Hematopoietic multipotent progenitor cell treated with erythropoietin and hydrocortisone succinate and interleukin-3 and kit ligand, for 15 days (in vitro differentiated cells): Measurements from ENCODE around the gene PDSS1.
"Not testable (repeated sequence)": the region's sequence is repeated elsewhere in the genome, so short reads cannot be mapped to it uniquely, and the experiment has no call there.

ENCODE experiments used
- DNase-seq: peaks from one replicate; pipeline ENCODE4 v3.0.0-alpha.2; 2015; ENCODE audit warnings: low spot score

PDSS1 gene

GRCh38 chr10:26739071-26739631 is 41.6 kb downstream of the PDSS1 start:
- DNase-seq: no peak

GRCh38 chr10:26741368-26741767 is 43.9 kb downstream of the PDSS1 start:
- no peak for DNase-seq

DNA sequence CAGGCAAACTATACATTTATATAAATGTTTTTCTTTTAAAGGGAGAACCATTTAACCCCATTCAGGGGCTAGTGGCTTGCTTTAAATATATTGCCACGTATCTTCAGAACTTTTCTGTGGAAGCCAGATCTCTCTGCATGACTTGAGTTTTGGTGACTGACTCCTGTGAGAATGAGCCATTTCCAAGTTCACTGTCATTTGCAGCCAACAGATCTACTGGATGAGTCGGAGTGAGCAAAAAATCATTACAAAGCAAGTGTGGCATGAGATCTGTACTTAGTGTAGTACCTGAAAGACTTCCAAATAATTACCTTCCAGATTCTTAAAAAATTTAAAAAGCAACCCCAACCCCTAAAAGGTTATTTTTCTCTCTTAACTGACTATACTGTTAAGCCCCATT is 45.6 kb downstream of the PDSS1 start:
- no peak for DNase-seq

GRCh38 chr10:26743841-26744240 is 46.3 kb downstream of the PDSS1 start:
- no peak for DNase-seq

DNA sequence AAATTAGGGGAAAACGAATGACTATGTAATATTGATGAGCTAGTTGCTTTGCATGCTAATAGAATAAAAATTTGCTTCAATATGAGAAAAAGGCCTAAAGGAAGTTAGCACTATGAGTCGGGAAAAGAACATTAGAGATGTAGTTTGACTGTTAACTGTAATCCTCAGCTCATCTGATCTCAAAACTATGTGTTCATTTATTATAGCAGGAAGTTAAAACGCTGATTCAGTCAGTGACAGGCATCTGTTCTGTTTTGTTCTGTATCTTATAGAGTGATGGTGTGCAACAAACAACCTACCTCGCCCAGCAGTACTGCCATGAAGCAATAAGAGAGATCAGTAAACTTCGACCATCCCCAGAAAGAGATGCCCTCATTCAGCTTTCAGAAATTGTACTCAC is 48.6 kb downstream of the PDSS1 start:
- no peak for DNase-seq

DNA sequence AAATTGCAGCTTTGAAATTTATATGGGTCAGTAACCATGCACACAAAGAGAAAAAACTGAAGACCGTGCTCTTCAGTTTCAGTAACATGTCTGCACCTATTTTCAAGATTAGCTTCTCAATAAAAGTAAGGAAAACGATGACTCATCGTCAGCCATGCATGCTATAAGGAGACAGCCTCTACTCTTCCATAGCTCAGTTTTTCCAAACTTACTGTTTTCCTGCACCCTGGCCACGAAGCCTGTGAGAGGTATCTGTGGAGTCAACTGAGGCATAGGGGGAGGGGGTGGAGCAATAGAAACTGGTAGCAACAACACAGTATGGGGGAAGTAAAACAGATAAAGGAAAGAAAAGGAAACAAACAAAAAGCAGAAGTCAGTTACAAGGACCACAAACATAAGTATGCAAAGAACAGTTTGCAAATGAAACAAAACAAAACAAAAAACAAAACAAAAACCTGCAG is 58.0 kb downstream of the PDSS1 start:
- DNase-seq: peak; percentile 13

GRCh38 chr10:26759008-26759407 is 61.5 kb downstream of the PDSS1 start:
- DNase-seq: no peak

GRCh38 chr10:26765549-26765948 is 68.0 kb downstream of the PDSS1 start:
- no peak for DNase-seq

DNA sequence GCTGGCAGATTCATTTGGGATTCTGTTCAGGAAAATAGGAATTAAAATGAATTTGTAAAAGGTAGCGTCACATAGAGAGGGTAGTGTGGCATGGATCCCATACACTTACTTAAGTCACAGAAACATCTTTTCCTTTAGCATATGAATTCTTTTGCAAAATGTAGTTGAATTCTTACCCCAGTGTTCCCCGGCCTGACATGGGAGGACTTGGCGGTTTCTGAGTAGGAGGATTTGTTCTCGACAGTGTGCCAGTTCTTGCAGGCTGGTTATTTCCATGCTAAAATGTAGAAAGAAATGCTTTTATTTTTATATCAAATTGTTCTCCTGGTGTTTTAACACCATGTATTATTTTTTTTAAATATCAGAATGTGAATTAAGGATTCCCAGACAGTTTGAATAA is 72.6 kb downstream of the PDSS1 start:
- DNase-seq: no peak

GRCh38 chr10:26773633-26774032 is 76.1 kb downstream of the PDSS1 start:
- no peak for DNase-seq

GRCh38 chr10:26776258-26776657 is 78.8 kb downstream of the PDSS1 start:
- no peak for DNase-seq

DNA sequence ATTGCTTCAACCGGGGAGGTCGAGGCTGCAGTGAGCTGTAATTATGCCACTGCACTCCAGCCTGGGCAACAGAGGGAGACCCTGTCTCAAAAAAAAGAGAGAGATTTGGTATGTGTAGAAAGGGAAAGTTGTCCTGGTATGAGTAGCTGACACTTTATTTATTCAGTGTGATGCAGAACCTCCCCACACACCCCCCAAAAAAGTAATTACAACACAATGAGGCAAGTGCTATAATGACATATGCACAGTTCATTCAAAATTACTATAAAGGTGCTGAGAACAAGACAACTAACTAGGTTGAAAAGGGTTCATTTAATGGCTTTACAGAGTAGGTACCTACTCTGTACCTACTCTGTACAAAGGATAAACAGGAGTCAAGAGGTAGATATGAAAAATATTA is 80.2 kb downstream of the PDSS1 start:
- no peak for DNase-seq

- no peak for DNase-seq
Measured at GRCh38 chr10:26779176-26779860, 81.8 kb downstream of the PDSS1 start.

DNA sequence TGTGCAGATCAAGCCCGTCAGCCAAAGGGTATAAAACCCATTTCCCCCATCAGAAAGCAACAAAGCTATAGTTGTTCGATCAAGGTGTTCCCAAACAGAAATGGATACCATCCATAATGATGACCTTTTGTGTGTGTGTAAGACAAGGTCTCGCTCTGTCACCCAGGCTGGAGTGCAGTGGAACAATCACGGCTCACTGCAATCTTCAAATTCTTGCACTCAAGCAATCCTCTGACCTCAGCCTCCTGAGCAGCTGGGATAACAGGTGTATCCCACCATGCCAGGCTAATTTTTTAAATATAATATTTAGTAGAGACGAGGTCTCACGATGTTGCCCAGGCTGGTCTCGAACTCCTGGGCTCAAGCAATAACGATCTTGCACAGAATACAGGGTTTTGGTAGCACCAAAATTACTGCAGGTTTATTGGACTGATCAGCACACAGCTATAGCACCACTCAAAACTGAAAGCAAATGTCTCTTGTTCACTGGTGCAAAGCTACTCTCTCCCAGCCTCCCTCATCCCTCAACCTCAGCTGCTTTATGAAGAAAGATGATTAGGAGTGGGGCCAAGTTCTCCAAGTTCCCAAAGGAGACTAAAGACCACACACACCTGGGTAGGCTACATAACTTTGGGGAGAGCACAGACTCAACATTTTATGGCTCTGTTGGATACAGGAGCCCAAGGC is 82.7 kb downstream of the PDSS1 start:
- DNase-seq: no peak

GRCh38 chr10:26780793-26781601 is 83.5 kb downstream of the PDSS1 start:
- DNase-seq: no peak

GRCh38 chr10:26781797-26782196 is 84.3 kb downstream of the PDSS1 start:
- DNase-seq: no peak

DNA sequence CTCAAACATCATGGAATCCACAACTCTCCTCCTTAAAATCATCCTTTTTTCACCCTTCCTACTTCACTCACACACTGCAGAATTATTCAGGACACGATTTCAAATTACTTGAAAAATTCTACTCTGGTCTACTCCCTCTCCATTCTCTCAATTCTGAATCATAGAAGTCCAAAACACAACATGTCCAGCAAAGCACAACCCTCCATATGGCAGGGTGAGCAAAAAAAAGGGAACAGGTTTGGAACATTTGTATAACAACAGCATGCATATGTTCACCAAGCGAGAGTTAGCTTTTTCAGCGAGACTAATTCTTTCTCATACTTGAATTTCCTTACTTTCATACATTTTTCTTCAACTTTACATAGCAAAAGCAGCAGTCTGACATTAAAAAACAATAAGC is 89.9 kb downstream of the PDSS1 start:
- DNase-seq: no peak

GRCh38 chr10:26789779-26790178 is 92.3 kb downstream of the PDSS1 start:
- DNase-seq: not testable (repeated sequence)

GRCh38 chr10:26790221-26790995 is 92.9 kb downstream of the PDSS1 start:
- no peak for DNase-seq

- no peak for DNase-seq
Measured at GRCh38 chr10:26792758-26793495, 95.4 kb downstream of the PDSS1 start.
